HG03565 (cell line): ENCODE results near the gene ATP1A1.

Experiments used
- ATAC-seq: cut with Tn5 transposase; IDR thresholded peaks from one replicate; pipeline ENCODE4 v1.9.1; 2021; ENCODE audit warnings: mild to moderate bottlenecking, moderate library complexity; ENCODE audit not compliant: unreplicated experiment

ATP1A1 gene

DNA sequence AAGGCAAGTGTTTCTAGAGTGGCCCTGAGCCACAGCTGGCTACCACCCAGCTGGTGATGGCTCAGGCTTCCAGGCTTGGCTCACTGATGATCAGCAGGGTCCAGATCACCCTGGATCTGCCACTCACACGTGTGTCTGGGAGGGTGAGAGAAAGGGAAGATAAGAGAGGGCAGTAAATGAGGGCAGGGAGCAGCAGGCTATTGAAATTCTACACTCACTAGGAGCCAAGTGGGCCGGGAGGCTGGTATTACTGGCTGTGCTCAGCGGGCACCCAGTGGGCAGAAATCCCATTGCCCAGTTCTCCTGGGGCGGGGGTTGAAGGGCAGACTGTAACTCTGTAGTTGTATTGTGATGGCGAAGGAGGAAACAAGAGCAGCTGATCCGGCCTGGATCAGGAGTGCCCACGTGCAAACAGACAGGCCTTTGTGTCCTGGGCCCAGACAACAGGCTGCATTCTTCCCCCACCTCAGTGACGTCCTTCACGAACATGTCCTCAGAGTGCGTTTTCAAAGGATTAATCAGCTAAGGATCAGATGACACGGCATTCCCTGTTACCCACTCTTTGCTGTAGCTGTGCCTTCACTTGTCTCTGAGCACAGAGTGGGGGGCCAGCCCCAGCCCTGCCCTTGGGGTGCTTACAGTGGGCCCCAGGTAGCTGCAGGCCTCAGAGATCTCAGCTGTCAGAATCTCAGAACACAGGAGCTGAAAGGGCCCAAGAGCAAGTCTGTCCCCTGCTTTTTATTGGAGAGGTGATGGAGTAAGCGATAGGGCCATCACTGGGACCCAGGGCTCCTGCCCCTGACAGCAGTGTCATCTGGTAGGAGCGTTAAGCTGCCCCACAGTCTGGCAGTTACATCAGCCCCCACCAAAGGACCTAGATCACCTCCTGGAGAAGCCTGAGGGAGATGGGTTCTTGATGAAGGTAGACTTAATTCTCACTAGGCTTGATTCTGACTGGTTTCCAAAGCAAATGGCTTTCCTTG, 60.5 kb downstream of the ATP1A1 start:
- no peak for ATAC-seq

DNA sequence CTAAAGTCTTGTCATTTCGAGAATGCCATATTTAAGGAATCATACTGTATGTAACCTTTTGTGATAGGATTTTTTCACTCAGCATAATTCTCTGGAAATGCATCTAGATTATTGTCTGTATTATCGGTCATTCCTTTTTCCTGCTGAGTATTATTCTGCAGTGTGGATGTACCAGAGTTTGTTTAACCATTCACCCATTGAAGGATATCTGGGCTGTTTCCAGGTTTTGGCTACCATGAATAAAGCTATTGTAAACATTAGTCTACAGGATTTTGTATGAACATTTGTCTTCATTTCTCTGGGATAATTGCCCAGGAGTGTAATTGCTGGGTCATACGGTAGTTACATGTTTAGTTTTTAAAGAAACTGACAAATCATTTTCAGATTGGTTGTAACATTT, 61.8 kb downstream of the ATP1A1 start:
- no peak for ATAC-seq

- no peak for ATAC-seq
Measured at GRCh38 chr1:116435806-116436610, 63.0 kb downstream of the ATP1A1 start.

GRCh38 chr1:116436611-116436970, 63.5 kb downstream of the ATP1A1 start:
- no peak for ATAC-seq

GRCh38 chr1:116439701-116440100, 66.7 kb downstream of the ATP1A1 start:
- no peak for ATAC-seq

GRCh38 chr1:116440731-116441130, 67.7 kb downstream of the ATP1A1 start:
- no peak for ATAC-seq

DNA sequence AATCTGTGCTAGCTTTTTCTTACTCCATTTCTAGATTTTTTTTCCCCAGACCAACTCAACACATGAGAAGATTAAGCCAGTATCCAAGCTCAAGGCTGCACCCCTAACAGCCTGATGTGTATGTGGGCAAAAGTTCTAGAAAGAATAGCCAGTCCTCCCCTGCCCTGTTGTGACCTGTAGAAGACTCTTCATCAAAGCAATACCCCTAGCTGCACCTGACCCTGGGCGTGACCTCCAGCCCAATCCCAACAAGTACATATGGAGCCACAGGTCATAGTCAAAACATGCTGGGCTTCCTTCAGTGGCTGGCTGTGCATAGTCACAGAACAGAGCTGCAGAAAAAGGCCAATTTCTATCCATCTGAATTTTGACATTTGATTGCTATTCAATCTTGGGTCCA, 72.5 kb downstream of the ATP1A1 start:
- ATAC-seq = no peak

GRCh38 chr1:116446686-116447085, 73.6 kb downstream of the ATP1A1 start:
- ATAC-seq = no peak

- ATAC-seq = no peak
Measured at GRCh38 chr1:116448785-116449385, 75.8 kb downstream of the ATP1A1 start.

GRCh38 chr1:116449578-116449977, 76.5 kb downstream of the ATP1A1 start:
- ATAC-seq = no peak

- no peak for ATAC-seq
Measured at GRCh38 chr1:116451702-116452101, 78.7 kb downstream of the ATP1A1 start.

DNA sequence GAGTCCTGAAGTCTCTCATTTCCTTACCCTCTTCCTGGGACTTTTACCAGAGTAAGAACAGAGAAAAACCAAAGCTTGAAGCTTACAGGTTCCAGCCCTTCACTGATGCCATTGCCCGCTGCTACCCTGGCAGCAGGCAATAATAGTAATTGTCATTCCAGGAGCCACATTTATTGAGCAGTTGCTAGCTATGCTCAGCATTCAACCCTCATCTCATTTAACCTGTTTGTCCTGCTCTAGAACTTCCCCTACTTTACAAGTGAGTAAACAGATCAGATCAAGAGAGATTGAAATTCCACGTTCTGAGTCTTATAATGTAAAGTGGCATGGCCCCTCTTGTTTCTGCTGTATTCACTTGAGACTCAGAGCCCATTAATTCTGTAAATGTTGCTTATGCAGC, 80.4 kb downstream of the ATP1A1 start:
- ATAC-seq = no peak

GRCh38 chr1:116453906-116454305, 80.9 kb downstream of the ATP1A1 start:
- ATAC-seq = no peak
